NT2/D1 (cell line): Measurements from ENCODE around the gene BTBD7.

Experiments used
- SUZ12 ChIP-seq: IDR thresholded peaks from 2 replicates; pipeline ENCODE4 v1.6.1; 2011; ENCODE audit not compliant: insufficient read length, insufficient read depth; ENCODE audit errors: extremely low read depth
- YY1 ChIP-seq: IDR thresholded peaks from 2 replicates; pipeline ENCODE4 v1.6.1; 2011; ENCODE audit not compliant: insufficient read length, insufficient read depth
- ZNF274 ChIP-seq: IDR thresholded peaks from 2 replicates; pipeline ENCODE4 v1.6.1; 2011; ENCODE audit warnings: mild to moderate bottlenecking, low read depth, low read length

DNA sequence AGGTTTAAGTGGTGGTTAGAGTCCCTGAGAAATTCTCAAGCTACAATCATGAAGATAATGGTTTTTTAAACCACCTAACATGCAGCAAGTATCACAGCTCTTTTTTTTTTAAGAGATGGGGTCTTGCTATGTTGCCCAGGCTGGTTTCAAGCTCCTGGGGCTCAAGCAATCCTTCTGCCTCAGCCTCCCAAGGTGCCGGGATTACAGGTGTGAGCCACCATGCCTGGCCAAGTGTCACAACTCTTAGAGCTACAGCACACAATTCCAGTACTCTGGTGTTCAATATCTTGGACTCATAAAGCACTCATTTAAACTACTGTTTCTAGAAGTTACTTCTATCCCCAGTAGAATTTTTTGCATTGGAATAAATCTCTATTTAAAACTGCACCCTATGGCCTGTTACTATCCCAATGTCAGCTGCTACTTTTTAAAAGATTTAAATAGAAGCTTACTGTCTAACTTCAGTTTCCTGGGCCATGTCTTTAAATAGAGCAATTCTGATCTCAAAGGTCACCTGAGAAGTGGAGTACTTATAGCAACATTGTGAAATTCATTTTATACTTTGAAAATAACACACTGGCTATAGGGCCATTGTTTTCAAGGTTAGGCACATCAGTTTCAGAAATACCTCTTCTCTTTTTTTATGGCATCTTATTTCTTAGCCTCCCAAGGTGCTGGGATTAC, 137.4 kb downstream of the BTBD7 start:
- TF ChIP-seq YY1 (no peak), ZNF274 (no peak), SUZ12 (no peak)
